Esophagus muscularis mucosa (tissue), 4 donors: ENCODE data around the gene TMCO4. TPM values are rescaled to one million over a fixed set of nuclear protein-coding genes. Genes with fewer than 3 reads are reported as not detected.
A peak's percentile ranks its signal among the peaks of the same experiment; 100 is the strongest.

Experiments
- DNase-seq: peaks from one replicate; pipeline ENCODE4 v3.0.0-alpha.2; 2017; ENCODE audit errors: extremely low spot score
- H3K27ac ChIP-seq, 4 donors: fragments of 200-600 bp; sonication (generic); replicated peaks in 1 of 4; 1 replicate in 3 of 4; 2 replicates in 1 of 4; pipeline ENCODE4 v1.5.1; 2016 to 2019; ENCODE audit warnings: mild to moderate bottlenecking in 1 of 4
- H3K27me3 ChIP-seq, 4 donors: fragments of 200-600 bp; sonication (generic); one replicate each; pipeline versions ENCODE4 v1.5.1 to v1.6.0; 2016 to 2019
- H3K36me3 ChIP-seq, 4 donors: fragments of 200-600 bp; sonication (generic); one replicate each; pipeline ENCODE4 v1.5.1; 2016 to 2019
- H3K4me1 ChIP-seq, 4 donors: fragments of 200-600 bp; sonication (generic); one replicate each; pipeline ENCODE4 v1.5.1; 2016 to 2019
- H3K4me3 ChIP-seq, 4 donors: fragments of 200-600 bp; sonication (generic); 1 replicate in 2 of 4; 2 replicates in 2 of 4; pipeline ENCODE4 v1.5.1; 2016 to 2019; ENCODE audit warnings: mild to moderate bottlenecking in 4 of 4, moderate library complexity in 1 of 4
- H3K9me3 ChIP-seq, 4 donors: fragments of 200-600 bp; sonication (generic); 1 replicate in 3 of 4; 2 replicates in 1 of 4; pipeline ENCODE4 v1.5.1; 2016 to 2019
- CTCF ChIP-seq, 3 experiments: fragments of 200-600 bp in 2 of 3; fragments of 450-650 bp in 1 of 3; sonication (generic) in 2 of 3; IDR thresholded peaks; one replicate each; pipeline ENCODE4 v1.5.1; 2017 to 2019; ENCODE audit warnings: antibody characterized with exemption in 3 of 3, mild to moderate bottlenecking in 2 of 3, moderate library complexity in 1 of 3
- EP300 ChIP-seq: sonication (generic); formaldehyde crosslinking; IDR thresholded peaks from one replicate; pipeline ENCODE4 v1.6.1; 2017; ENCODE audit warnings: antibody characterized with exemption
- POLR2A ChIP-seq: fragments of 450-650 bp; IDR thresholded peaks from one replicate; pipeline ENCODE4 v1.6.1; 2017; ENCODE audit warnings: antibody characterized with exemption, moderate library complexity, mild to moderate bottlenecking, low read depth
- POLR2AphosphoS5 ChIP-seq, 2 donors: sonication (generic); formaldehyde crosslinking; IDR thresholded peaks; one replicate each; pipeline ENCODE4 v1.6.1; 2017; ENCODE audit warnings: antibody characterized with exemption in 2 of 2
- WGBS: methylation state at CpG from one replicate; pipeline ENCODE4 v1.1.5; 2018; 5-methylcytosine and 5-hydroxymethylcytosine counted together
- intact Hi-C: fragments of 100-400 bp; cut with DNase I; formaldehyde crosslinking; loops from one replicate; pipeline ENCODE4 v1.15.1; 2023
- total RNA-seq, 4 donors: library from RNA; depleted of rRNA; stranded (reverse); fragments of >200 nt; gene quantifications; one replicate each; pipeline versions ENCODE4 v1.1.0 to v1.2.1, GENCODE V29; 2016

TMCO4 gene
- total RNA-seq, 4 donors from 2014 or later, result 20.8 to 34.4 (median 25.8) TPM

GRCh38 chr1:19813643-19813960 lies 13.9 kb upstream of the TMCO4 start:
- Histone ChIP-seq H3K4me1 (no peaks in the 10 kb centered on the region), H3K27me3 (no peaks in the 10 kb centered on the region), H3K36me3 (no peaks in the 10 kb centered on the region), H3K4me3 (no peak overlapping the region), H3K9me3 (no peaks in the 10 kb centered on the region), H3K27ac (no peak overlapping the region)
- intact Hi-C loops, result loop anchor here (5.0 kb wide), 1 partner anchor 96 kb away; no protein-coding TSS in a partner anchor
- 83% methylated on average over 4 of the region's 4 CpGs for WGBS
- TF ChIP-seq POLR2AphosphoS5 (IDR thresholded peaks at IDR 0.05), result no peak
- DNase-seq, result no peak

- TF ChIP-seq EP300 (no peak), POLR2AphosphoS5 (IDR thresholded peaks at IDR 0.05) (no peak), CTCF (IDR thresholded peaks at IDR 0.05) (no peak), POLR2A (no peak)
- WGBS, result 76% methylated on average over 15 of the region's 15 CpGs
- intact Hi-C loops, result loop anchor here (5.0 kb wide), 1 partner anchor 96 kb away; no protein-coding TSS in a partner anchor
- Histone ChIP-seq H3K9me3 (no peaks in the 10 kb centered on the region), H3K4me1 (no peaks in the 10 kb centered on the region), H3K27ac (no peak overlapping the region), H3K36me3 (no peaks in the 10 kb centered on the region), H3K27me3 (no peaks in the 10 kb centered on the region), H3K4me3 (no peak overlapping the region)
- DNase-seq, result no peak
These were observed 13.3 kb upstream of the TMCO4 start for GRCh38 chr1:19812875-19813642.

GRCh38 chr1:19811206-19811851 lies 11.6 kb upstream of the TMCO4 start:
- Histone ChIP-seq H3K36me3 (no peaks in the 10 kb centered on the region), H3K9me3 (no peaks in the 10 kb centered on the region), H3K4me1 (no peaks in the 10 kb centered on the region), H3K27ac (no peak overlapping the region), H3K27me3 (no peaks in the 10 kb centered on the region), H3K4me3 (no peak overlapping the region)
- WGBS, result 54% methylated on average over 5 of the region's 5 CpGs
- intact Hi-C loops, result loop anchor here (5.0 kb wide), 1 partner anchor 94 kb away; no protein-coding TSS in a partner anchor
- DNase-seq, result no peak
- TF ChIP-seq CTCF (IDR thresholded peaks at IDR 0.05) (peak; percentile 41 to 66 (median 58)), POLR2AphosphoS5 (IDR thresholded peaks at IDR 0.05) (no peak), EP300 (no peak)

- no peak overlapping the region for H3K27ac ChIP-seq
- no peak overlapping the region for H3K4me3 ChIP-seq
- no peaks in the 10 kb centered on the region for H3K36me3 ChIP-seq
- TF ChIP-seq EP300 (no peak), POLR2A (no peak), CTCF (IDR thresholded peaks at IDR 0.05) (no peak), POLR2AphosphoS5 (IDR thresholded peaks at IDR 0.05) (no peak)
- no peak for DNase-seq
- intact Hi-C loops, result no loop called here
- H3K4me1 ChIP-seq, result no peaks in the 10 kb centered on the region
- H3K9me3 ChIP-seq, result no peaks in the 10 kb centered on the region
- H3K27me3 ChIP-seq, result no peaks in the 10 kb centered on the region
- 83% methylated on average over 13 of the region's 13 CpGs for WGBS
These were observed 9.5 kb upstream of the TMCO4 start for GRCh38 chr1:19809044-19809750.

GRCh38 chr1:19808351-19808750 lies 8.6 kb upstream of the TMCO4 start:
- intact Hi-C loops, result no loop called here
- H3K4me3 ChIP-seq, result no peak overlapping the region
- DNase-seq, result no peak

More at GRCh38 chr1:19808351-19808750, 8.6 kb upstream of the TMCO4 start:
- TF ChIP-seq CTCF (IDR thresholded peaks at IDR 0.05) (no peak), POLR2A (no peak), POLR2AphosphoS5 (IDR thresholded peaks at IDR 0.05) (no peak), EP300 (no peak)
- H3K36me3 ChIP-seq, result no peaks in the 10 kb centered on the region
- no peaks in the 10 kb centered on the region for H3K9me3 ChIP-seq
- H3K27me3 ChIP-seq, result no peaks in the 10 kb centered on the region
- H3K4me1 ChIP-seq, result no peaks in the 10 kb centered on the region
- H3K27ac ChIP-seq, result no peak overlapping the region
- 86% methylated on average over 7 of the region's 7 CpGs for WGBS
